ENCODE data around the gene SMIM26. TPM values are rescaled to one million over a fixed set of nuclear protein-coding genes. Genes with fewer than 3 reads are reported as not detected.

Gene SMIM26
- total RNA-seq, 1 experiment from 2014 or later: 106 TPM

DNA sequence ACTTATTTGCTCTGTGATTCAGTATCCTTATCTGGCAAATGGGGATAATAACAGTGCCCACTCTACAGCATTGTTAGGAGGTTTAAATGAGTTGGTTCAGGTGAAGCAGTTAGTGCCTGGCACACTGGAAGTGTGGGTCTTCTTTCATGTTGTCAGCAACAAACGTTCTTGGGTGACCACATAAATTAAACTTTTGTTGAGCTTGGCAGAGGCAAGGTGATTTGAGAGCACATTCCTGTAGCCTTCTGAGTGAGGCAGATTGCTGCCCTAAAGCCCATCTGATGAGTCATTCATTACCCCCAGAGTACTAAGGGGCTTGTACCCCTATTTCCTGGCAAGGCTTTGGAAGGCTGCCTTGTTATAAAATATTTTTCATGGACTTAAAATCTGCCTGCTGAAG lies 33.7 kb upstream of the SMIM26 start:
- no peak overlapping the region for H3K4me3 Mint-ChIP-seq (ENCODE audit: unreplicated experiment)
- no TSS peak for BruUV-seq (replicated peaks)
- TF ChIP-seq, protein P1, sequence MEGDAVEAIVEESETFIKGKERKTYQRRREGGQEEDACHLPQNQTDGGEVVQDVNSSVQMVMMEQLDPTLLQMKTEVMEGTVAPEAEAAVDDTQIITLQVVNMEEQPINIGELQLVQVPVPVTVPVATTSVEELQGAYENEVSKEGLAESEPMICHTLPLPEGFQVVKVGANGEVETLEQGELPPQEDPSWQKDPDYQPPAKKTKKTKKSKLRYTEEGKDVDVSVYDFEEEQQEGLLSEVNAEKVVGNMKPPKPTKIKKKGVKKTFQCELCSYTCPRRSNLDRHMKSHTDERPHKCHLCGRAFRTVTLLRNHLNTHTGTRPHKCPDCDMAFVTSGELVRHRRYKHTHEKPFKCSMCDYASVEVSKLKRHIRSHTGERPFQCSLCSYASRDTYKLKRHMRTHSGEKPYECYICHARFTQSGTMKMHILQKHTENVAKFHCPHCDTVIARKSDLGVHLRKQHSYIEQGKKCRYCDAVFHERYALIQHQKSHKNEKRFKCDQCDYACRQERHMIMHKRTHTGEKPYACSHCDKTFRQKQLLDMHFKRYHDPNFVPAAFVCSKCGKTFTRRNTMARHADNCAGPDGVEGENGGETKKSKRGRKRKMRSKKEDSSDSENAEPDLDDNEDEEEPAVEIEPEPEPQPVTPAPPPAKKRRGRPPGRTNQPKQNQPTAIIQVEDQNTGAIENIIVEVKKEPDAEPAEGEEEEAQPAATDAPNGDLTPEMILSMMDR (IDR thresholded peaks at IDR 0.05; ENCODE audit: unreplicated experiment): no peak
- H3K27ac Mint-ChIP-seq (ENCODE audit: low read depth, unreplicated experiment): no peak overlapping the region
- H3K9me3 Mint-ChIP-seq (ENCODE audit: unreplicated experiment): no peaks in the 10 kb centered on the region
- intact Hi-C loops (cut with micrococcal nuclease): no loop called here
- CTCF ChIA-PET: no interaction called here
- POLR2A ChIA-PET: no interaction called here
- no peaks in the 10 kb centered on the region for H3K4me1 Mint-ChIP-seq (ENCODE audit: insufficient read depth, unreplicated experiment)
- peaks cover 78% of the 10 kb centered on the region for H3K36me3 Mint-ChIP-seq (ENCODE audit: insufficient read depth, unreplicated experiment)
- H3K27me3 Mint-ChIP-seq (ENCODE audit: insufficient read depth, unreplicated experiment): no peaks in the 10 kb centered on the region
- no peak for DNase-seq (ENCODE audit: unreplicated experiment)

DNA sequence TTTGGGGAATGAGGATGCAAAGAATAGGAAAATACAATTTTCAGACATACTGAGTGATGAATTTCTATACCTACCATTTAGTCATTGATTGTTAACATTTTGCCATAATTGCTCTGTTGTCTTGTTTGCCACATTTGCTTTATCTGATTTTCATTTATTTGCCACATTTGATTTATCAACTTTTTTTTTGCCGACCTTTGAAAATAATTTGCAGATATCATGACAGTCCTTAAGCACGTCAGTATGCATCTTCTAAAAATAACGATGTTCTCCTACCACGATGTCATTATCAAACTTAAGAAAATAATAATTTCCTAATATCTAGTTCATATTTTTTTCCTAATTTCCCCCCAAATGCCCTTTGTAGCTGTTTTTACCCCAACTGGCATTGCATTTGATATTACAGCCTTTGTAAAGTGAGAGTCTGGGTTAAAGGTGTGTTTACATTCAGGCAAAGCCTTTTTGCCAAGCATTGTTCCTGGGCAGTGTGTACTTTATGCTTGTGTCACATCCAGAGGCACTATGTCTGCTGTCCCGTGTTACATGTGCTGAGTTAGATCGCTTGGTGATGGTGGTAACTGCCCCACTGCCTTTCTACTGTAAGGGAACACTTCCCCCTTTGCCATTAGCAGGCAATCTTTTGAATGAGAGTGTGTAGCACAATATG lies 33.1 kb upstream of the SMIM26 start:
- TF ChIP-seq, protein P1 (IDR thresholded peaks at IDR 0.05; ENCODE audit: unreplicated experiment): no peak
- intact Hi-C loops (cut with micrococcal nuclease): no loop called here
- H3K27ac Mint-ChIP-seq (ENCODE audit: low read depth, unreplicated experiment): no peak overlapping the region

DNA sequence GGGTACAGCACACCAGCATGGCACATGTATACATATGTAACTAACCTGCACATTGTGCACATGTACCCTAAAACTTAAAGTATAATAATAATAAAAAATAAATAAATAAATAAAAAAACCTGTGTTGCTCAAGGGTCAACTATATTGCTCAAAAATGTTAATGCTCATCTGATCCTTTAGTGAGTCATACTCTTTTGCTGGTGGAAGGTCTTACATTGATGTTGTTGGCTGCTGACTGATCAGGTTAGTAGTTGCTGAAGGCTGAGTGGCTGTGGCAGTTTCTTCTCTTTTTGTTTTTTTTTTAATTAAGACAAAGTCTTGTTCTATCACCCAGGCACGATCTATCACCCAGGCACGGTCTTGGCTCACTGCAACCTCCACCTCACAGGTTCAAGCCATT lies 29.6 kb upstream of the SMIM26 start:
- BruUV-seq (replicated peaks): no TSS peak
- CTCF ChIA-PET: interaction anchor here (0.8 kb wide), 1 partner anchor 124 kb away, joined by 3 read pairs; no protein-coding TSS in a partner anchor
- POLR2A ChIA-PET: interaction anchor here (0.7 kb wide), 1 partner anchor 12 kb away, joined by 3 read pairs; no protein-coding TSS in a partner anchor
- Mint-ChIP-seq H3K27me3 (ENCODE audit: insufficient read depth, unreplicated experiment) (no peaks in the 10 kb centered on the region), H3K27ac (ENCODE audit: low read depth, unreplicated experiment) (no peak overlapping the region), H3K4me1 (ENCODE audit: insufficient read depth, unreplicated experiment) (peaks cover 7% of the 10 kb centered on the region), H3K4me3 (ENCODE audit: unreplicated experiment) (no peak overlapping the region), H3K36me3 (ENCODE audit: insufficient read depth, unreplicated experiment) (peaks cover 80% of the 10 kb centered on the region), H3K9me3 (ENCODE audit: unreplicated experiment) (no peaks in the 10 kb centered on the region)
- DNase-seq (ENCODE audit: unreplicated experiment): peak; percentile 27
- intact Hi-C loops (cut with micrococcal nuclease): no loop called here
- TF ChIP-seq, protein P1 (IDR thresholded peaks at IDR 0.05; ENCODE audit: unreplicated experiment): no peak

More for the DNA sequence above, 33.1 kb upstream of the SMIM26 start:
- no peaks in the 10 kb centered on the region for H3K27me3 Mint-ChIP-seq (ENCODE audit: insufficient read depth, unreplicated experiment)
- ChIA-PET CTCF (interaction anchor here (1.0 kb wide), 1 partner anchor 20 kb away, joined by 4 read pairs; no protein-coding TSS in a partner anchor), POLR2A (interaction anchor here (0.7 to 1.1 kb wide), 2 partner anchors 26 to 1483 kb away, joined by 3 read pairs; partner anchors contain the start of genes NAA20 and SEC23B)
- no peak overlapping the region for H3K4me3 Mint-ChIP-seq (ENCODE audit: unreplicated experiment)
- no peak for DNase-seq (ENCODE audit: unreplicated experiment)
- no peaks in the 10 kb centered on the region for H3K4me1 Mint-ChIP-seq (ENCODE audit: insufficient read depth, unreplicated experiment)
- no TSS peak for BruUV-seq (replicated peaks)
- no peaks in the 10 kb centered on the region for H3K9me3 Mint-ChIP-seq (ENCODE audit: unreplicated experiment)
- H3K36me3 Mint-ChIP-seq (ENCODE audit: insufficient read depth, unreplicated experiment): peaks cover 78% of the 10 kb centered on the region

DNA sequence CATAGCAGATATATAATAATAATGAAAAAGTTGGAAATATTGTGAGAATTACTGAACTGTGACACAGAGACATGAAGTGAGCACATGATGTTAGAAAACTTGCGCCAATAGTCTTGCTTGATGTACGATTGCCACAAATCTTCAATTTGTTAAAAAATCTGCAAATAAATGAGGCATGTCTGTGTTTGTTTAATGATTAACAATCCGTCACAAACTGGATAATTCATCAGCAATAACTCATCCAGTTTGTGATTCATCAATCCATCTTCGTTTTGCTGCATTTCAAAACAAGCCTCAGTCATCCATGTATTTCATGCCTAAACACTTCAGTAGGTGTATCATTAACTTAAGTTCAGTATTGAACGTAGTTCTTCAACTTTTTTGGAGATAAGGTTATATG lies 25.5 kb upstream of the SMIM26 start:
- TF ChIP-seq, protein P1 (IDR thresholded peaks at IDR 0.05; ENCODE audit: unreplicated experiment): no peak
- no peak overlapping the region for H3K4me3 Mint-ChIP-seq (ENCODE audit: unreplicated experiment)
- BruUV-seq (replicated peaks): no TSS peak
- H3K9me3 Mint-ChIP-seq (ENCODE audit: unreplicated experiment): no peaks in the 10 kb centered on the region
- peaks cover 7% of the 10 kb centered on the region for H3K4me1 Mint-ChIP-seq (ENCODE audit: insufficient read depth, unreplicated experiment)
- ChIA-PET CTCF (interaction anchor here (1.1 to 1.2 kb wide), 2 partner anchors 19 to 1121 kb away, joined by 3 to 5 read pairs; no protein-coding TSS in a partner anchor), POLR2A (interaction anchor here (1.2 to 1.7 kb wide), 3 partner anchors 12 to 34 kb away, joined by 3 to 5 read pairs (median 4); partner anchors contain the start of gene SEC23B)
- peaks cover 86% of the 10 kb centered on the region for H3K36me3 Mint-ChIP-seq (ENCODE audit: insufficient read depth, unreplicated experiment)
- H3K27me3 Mint-ChIP-seq (ENCODE audit: insufficient read depth, unreplicated experiment): no peaks in the 10 kb centered on the region
- H3K27ac Mint-ChIP-seq (ENCODE audit: low read depth, unreplicated experiment): peak overlapping the region; percentile 47
- intact Hi-C loops (cut with micrococcal nuclease): no loop called here
- peak; percentile 18 for DNase-seq (ENCODE audit: unreplicated experiment)

Measured in MCF 10A (cell line).